Right hindlimb (tissue), 1 donor: Measurements from ENCODE around the gene NKX3-2.

Experiments
- DNase-seq: peaks from one replicate; pipeline ENCODE4 v3.0.0-alpha.2; 2018

Gene NKX3-2

DNA sequence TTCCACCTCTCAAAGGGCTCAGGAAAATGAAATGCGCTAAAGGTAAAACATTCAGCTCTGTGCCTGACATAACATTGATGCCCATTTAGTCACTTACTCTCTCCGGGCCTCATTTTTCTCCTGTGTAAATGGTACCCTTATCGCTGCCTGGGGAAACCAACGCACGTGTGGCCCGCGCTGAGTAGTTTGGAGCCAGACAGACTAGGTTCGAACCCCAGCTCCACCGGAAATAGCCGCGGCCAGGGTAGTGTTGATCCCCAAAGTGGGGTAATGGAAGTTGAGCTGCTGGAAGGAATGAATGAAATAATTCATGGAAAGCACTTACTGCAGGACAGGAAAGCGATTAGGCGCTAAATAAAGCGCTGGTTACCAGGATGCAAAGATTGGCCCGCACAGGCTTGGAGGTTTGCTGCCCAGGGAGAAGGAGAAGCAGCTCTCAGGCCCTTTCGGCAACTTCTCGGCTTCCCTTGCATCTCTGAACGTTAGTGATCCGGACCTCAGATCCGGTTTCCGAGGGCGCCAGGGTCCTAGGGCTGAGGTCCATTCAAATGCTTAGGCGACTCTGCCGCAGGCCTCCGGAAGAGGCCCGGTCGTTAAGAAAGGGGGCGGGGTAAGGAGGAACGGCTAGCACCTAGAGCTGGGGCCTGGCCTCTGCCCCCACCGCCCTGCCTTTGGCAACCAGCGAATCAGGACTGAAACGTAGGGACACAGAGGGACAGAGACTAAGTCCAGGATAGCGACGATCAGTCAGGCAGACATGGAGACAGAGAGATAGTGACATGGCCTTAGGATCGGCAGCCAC, 13.3 kb downstream of the NKX3-2 start:
- no peak for DNase-seq

GRCh38 chr4:13529128-13529919, 15.0 kb downstream of the NKX3-2 start:
- DNase-seq = no peak

- DNase-seq = no peak
Observed at GRCh38 chr4:13528821-13529127, 15.5 kb downstream of the NKX3-2 start.

- DNase-seq = no peak
Observed at GRCh38 chr4:13527981-13528820, 16.1 kb downstream of the NKX3-2 start.

GRCh38 chr4:13527192-13527980, 16.9 kb downstream of the NKX3-2 start:
- DNase-seq = no peak

- DNase-seq = no peak
Observed at GRCh38 chr4:13526658-13527057, 17.6 kb downstream of the NKX3-2 start.

DNA sequence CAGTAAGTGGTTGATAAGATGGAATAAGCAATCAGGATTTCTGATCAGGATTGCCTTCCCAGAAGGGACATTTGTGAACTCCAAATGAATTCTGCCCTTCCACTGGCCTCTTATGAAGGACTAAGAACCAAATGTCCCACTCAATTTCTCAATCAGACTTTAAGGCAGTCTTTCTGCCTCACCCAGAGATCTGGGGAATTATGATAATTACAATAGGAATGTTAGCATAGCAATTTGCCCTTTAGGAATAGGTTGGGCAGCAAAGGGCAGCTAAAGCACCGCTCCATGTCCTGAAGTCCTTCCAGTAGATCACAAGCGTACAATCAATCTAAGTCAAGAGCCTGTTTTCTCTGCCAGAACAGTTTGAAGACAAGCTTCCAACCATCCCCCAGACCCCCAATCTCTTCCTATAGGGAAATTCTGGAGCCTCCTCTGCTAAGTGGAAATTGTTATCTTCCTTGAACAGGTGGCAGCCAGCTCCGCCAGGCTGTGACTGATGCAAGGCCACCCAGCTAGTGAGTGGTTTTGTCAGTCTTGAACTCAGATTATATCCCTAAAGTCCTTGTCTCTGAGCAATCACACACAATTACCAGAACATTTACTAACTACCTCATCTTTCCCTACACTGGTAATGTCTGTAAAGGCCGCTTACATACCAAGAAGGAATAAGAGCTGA, 18.6 kb downstream of the NKX3-2 start:
- DNase-seq = no peak

- DNase-seq = no peak
Observed at GRCh38 chr4:13524504-13525243, 19.6 kb downstream of the NKX3-2 start.

DNA sequence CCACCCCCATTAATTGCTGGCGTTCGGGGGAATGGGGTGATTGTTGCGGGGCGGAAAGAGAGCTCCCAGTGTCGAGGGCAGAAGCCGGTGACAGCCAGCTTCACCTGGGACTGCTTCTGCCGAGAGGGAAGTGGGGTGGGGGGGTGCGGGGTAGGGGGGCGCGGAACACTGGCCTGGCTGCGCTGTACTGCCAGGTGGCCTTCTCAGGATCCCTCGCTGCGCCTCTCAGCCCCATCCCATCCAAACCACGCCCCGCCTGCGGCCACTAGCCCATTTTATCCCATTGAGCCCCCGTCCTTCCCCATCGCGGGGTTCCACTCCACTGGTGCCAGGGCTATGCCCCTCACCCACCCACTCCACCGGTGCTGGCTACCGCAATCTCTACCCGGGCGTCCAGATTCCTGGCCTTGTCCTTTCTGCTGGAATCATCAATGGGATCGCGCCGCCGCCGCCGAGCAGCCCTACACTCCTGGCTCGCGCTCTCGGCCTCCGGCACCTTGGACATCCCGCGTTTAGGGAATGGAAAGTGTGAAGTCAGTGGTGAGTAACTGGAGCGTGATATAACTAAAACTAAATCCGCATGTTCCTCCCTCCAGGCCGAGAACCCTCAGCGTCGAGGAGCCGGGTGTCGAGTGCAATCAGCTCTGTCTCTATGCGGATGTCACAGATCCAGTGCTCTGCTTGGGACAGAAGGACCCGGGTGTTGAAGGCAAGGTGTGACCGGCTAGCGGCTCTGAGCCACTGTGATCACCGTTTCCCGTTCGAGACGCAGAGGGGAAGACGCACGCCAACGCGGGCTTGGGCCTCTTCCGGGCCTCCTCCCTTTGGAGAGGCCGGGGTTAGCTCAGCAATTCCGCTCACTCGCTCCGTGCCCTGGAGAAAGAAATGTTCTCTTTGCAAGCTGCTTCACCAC, 20.5 kb downstream of the NKX3-2 start:
- DNase-seq = no peak

DNA sequence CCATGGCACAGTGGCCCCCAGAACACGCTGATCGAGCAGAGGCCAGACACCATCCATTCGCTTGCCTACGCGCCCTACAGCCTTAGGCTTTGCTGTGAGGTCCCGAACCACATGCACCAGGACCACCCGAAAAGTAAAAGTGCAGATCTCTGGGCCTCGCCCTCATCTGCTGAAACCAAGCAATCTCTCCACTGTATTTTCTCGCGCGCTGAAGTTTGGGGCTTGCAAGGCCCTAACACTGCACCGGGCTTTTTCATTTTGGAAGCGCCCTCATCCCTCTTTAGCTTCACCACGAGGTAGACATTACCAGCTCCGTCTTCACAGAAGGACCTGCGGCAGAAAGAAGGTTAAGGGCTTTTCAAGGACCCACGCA, 21.2 kb downstream of the NKX3-2 start:
- DNase-seq = no peak

DNA sequence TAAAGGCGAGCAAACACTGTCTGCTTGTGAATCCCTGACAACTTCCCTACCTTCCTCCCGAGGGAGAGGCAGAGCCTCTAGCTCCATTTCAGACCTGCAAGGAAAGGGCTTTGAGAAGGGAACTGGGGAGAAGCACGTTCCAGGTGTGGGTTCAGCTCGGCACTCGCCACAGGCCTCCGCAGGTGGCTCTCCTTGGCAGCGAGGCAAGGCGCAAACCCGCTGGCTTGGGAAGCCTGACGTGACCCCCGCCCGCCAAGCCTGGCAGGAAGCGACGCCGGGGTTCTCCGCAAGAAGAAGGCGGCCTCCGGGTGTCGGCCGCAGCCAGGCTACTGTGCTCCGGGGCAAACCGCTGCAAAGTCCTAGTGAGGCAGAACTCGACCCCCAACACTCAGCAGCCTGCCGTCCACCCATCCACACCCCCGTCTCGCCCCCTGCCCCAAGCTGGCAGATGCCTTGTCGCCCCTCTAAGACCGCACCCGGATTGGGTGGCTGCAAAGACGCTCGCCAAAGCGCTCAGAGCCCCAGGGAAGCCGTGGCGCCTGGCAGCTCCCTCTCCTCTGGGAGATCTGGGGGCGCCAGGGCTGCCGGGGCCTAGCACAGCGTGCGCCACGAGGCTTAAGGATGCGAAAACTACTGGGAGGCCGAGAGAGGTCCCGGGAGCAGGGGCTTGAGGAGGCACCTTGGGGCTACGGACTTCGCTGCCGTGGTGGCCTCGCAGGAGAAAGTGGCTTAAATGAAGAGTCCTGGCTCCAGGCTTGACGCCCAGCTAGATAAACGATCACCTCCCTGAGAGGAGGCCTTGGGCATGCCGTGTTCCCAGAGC, 21.8 kb downstream of the NKX3-2 start:
- no peak for DNase-seq

DNA sequence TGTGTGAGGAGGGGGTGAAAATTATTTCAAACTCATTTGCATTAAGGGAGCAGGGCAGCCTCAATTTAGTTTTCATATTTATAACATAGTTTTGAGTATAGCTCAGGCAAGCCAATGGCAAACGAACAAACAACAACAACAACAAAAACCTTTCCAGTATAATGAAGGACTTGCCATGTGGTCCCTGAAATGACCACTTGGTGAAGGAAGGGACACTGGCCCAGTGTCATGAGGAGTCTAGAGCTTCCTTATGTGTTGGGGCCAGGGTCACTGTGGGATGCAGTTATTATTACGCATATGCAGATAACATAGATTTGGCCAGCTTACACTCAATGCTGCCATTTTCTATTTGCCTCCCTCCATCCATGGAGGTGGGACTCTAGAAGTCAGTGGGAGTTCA, 23.3 kb downstream of the NKX3-2 start:
- DNase-seq = no peak

DNA sequence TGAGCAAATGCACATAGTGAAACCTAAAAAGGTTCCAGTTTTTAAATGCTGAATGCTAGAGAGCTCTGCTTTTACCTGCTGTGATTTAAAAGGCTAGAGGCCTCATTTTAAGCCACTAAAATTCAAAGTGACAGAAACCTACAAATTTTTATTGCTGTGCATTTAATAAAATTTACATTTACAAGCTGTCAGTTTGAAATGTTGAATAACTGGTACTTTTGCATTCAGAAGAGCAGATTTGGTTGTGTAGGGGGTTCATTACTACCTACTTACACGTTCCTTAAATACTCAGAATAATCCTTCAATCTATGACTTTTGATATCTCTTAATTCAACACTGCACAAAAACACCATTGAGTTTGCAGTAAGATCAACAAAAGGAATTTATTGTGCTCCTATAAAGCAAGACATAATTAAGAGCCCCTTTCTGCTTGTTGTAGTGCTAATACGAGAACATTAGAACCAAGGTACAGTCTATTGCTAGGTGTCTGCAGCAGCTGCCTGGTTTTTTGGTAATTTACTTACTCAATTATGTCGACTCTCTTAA, 27.9 kb downstream of the NKX3-2 start:
- DNase-seq = no peak

- no peak for DNase-seq
Observed at GRCh38 chr4:13515268-13515667, 29.0 kb downstream of the NKX3-2 start.

GRCh38 chr4:13514722-13515121, 29.6 kb downstream of the NKX3-2 start:
- DNase-seq = no peak

DNA sequence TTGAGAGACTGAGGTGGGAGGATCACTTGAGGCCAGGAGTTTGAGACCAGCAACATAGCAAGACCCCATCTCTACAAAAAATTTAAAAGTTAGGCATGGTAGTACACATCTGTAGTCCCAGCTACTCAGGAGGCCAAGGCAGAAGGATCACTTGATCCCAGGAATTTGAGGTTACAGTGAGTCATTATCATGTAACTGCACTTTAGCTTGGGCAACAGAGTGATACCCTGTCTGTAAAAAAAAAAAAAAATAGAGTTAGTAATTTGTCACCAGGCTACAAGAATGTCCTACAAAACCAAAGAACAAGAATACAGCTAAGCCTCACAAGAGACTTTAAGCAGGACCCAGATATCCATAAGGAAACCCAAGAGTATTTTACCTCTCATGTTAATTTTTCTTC, 33.2 kb downstream of the NKX3-2 start:
- no peak for DNase-seq

DNA sequence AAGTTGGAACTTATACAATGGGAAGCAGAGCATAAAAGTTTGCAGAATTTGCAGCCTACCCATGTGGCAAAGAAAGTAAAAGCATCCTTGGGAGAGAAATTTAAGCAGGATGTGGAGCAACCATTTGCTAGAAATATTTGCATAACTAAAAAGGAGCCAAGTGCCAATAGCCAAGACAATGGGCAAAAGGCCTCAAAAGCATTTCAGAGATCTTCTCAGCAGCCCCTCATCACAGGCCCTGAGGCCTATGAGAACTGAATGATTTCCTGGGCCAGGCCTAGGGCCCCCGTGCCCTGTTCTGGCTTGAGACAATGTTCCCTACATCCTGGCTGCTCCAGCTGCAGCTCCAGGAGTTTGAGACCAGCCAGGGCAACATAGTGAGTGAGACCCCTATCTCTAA, 34.9 kb downstream of the NKX3-2 start:
- no peak for DNase-seq

GRCh38 chr4:13504374-13504773, 39.9 kb downstream of the NKX3-2 start:
- DNase-seq = no peak

- no peak for DNase-seq
Observed at GRCh38 chr4:13498469-13498868, 45.8 kb downstream of the NKX3-2 start.
